B cell (primary cell): Measurements from ENCODE around the gene TEKT5.

Experiments
- CTCF ChIP-seq: fragments of 200-600 bp; IDR thresholded peaks from one replicate; pipeline ENCODE4 v1.8.0; 2022; ENCODE audit warnings: antibody characterized with exemption, mild to moderate bottlenecking
- EZH2 ChIP-seq: IDR thresholded peaks from 2 replicates; pipeline ENCODE4 v1.6.1; 2012; ENCODE audit warnings: borderline replicate concordance, low read depth, mild to moderate bottlenecking, moderate library complexity, low read length; ENCODE audit not compliant: insufficient read depth, poor library complexity, severe bottlenecking

DNA sequence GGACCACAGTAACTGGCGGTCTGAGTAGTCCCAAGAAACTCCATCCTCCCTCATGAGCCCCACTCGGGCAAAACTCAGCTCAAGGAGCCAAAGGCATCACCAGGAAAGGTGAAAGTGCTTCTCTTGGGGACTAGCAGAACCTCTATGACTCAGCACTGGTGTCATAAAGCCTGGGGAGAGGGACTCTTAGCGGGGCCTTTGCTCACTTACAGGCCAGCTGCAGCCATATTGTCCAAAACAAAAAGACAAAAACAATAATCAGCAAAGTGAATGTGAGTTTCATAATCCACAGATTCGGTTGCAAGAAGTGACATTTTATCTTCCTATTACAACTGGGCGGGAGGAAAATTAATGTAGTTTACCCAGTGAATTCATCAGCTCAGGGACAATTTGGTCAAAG lies at the start of gene TEKT5:
- TF ChIP-seq EZH2 (no peak), CTCF (no peak)
